Measurements from ENCODE around the gene STEEP1. TPM values are rescaled to one million over a fixed set of nuclear protein-coding genes. Genes with fewer than 3 reads are reported as not detected.

Gene STEEP1
- total and polyA plus RNA-seq, 10 of the 15 experiments (the other 5 are each of a cell fraction or from before 2014, with no cell fraction given): 15.1 to 53.8 (median 26.0) TPM

DNA sequence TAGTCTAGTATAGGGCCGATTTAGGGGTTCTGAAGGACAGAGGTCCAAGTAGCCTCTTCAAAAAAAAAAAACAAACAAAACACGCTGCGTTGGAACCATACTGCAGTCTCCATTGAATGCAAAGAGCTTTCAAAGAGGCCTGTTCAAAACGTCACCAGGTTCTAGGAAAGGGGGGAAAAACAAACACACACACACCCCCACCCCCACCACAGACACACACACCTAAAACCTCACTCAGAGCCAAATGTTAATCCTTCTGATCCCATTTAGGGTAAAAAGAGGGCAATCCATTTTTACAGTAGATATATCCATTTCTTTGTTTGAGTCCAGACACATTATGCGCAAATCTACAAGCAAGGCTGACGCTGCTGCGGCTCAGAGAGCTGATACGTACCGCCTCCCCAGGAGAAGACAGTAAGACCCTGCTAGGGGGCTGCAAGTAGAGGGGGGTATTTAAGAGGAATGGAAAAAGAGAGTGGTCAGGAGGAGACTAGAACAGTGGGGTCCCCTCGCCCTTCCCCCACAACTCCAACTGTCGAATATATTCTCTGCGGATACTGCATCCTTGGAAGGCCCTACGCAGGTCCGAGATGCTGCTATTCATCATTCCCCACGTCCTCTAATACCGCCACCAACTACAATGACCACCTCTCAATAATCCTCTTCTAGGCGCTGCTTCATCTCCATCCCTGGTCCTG lies 39.7 kb upstream of the STEEP1 start:
- intact Hi-C loops (cut with micrococcal nuclease; ENCODE audit: unreplicated experiment): no loop called here
- Histone ChIP-seq H3K9me3 (replicated peaks; ENCODE audit: control insufficient read depth, insufficient read depth, low read length) (no peaks in the 10 kb centered on the region), H3K4me2 (ENCODE audit: control insufficient read depth, insufficient read depth) (peak overlapping the region; percentile 56), H2AFZ (ENCODE audit: control insufficient read depth, low read depth, low read length) (no peak overlapping the region), H3K27me3 (replicated peaks in 1 of 2; ENCODE audit: control insufficient read depth in 2 of 2, insufficient read depth in 2 of 2, low read length in 1 of 2) (no peaks in the 10 kb centered on the region), H3K27ac (ENCODE audit: control insufficient read depth, insufficient read depth) (no peak overlapping the region), H3K9ac (ENCODE audit: control insufficient read depth, insufficient read depth, low read length) (peak overlapping the region; percentile 24), H3K79me2 (ENCODE audit: control insufficient read depth, insufficient read depth, low read length) (peaks cover 44% of the 10 kb centered on the region), H4K20me1 (ENCODE audit: control insufficient read depth, insufficient read depth) (no peaks in the 10 kb centered on the region), H3K4me1 (ENCODE audit: control insufficient read depth, insufficient read depth, low read length) (no peaks in the 10 kb centered on the region; the same call in 1 of the 2 replicates), H3K4me3 (peak overlapping the region; percentile 57; the same call in 1 of the 2 replicates), H3K36me3 (ENCODE audit: control insufficient read depth in 2 of 2, insufficient read depth in 2 of 2, low read length in 1 of 2) (no peaks in the 10 kb centered on the region; a peak in 1 of 4 replicates)
- POLR2A ChIA-PET: interaction anchor here (0.5 to 2.2 kb wide), 8 partner anchors 12 to 153 kb away, joined by 3 to 13 read pairs (median 4); partner anchors contain the start of gene SOWAHD
- RAD21 ChIA-PET (ENCODE audit: unreplicated experiment): interaction anchor here (1.0 to 2.6 kb wide), 11 partner anchors 9 to 125 kb away, joined by 3 to 9 read pairs (median 5); partner anchors contain the start of genes SEPTIN6 and UBE2A
- in situ Hi-C loops (cut with MboI): no loop called here
- ATAC-seq (no peak), FAIRE-seq (no peak), DNase-seq (ENCODE audit: low read depth, low spot score) (no peak)
- SMC1A ChIA-PET (ENCODE audit: uncharacterized antibody, unreplicated experiment): interaction anchor here (0.6 to 2.3 kb wide), 10 partner anchors 8 to 222 kb away, joined by 3 to 8 read pairs (median 4); partner anchors contain the start of genes SEPTIN6 and UBE2A
- CTCF ChIA-PET: interaction anchor here (1.5 to 3.9 kb wide), 4 partner anchors 25 to 124 kb away, joined by 5 to 16 read pairs (median 10); no protein-coding TSS in a partner anchor
- no TSS peak for BruUV-seq (replicated peaks)
- WGBS (ENCODE audit: insufficient coverage, insufficient replicate concordance, low lambda C conversion rate, missing lambda C conversion rate): 31% methylated on average over 16 of the region's 17 CpGs
- TF ChIP-seq HDAC2 (IDR thresholded peaks at IDR 0.05) (no peak), PML (IDR thresholded peaks at IDR 0.05; ENCODE audit: low read length) (no peak), ZNF24 (IDR thresholded peaks at IDR 0.05) (no peak), TCF12 (IDR thresholded peaks at IDR 0.05; ENCODE audit: low read depth, low read length) (no peak), RELA (IDR thresholded peaks at IDR 0.05; ENCODE audit: borderline replicate concordance, partially characterized antibody) (no peak), POLR2A (IDR thresholded peaks at IDR 0.05; ENCODE audit: low read depth, low read length) (no peak)
- TF ChIP-seq, protein P1, sequence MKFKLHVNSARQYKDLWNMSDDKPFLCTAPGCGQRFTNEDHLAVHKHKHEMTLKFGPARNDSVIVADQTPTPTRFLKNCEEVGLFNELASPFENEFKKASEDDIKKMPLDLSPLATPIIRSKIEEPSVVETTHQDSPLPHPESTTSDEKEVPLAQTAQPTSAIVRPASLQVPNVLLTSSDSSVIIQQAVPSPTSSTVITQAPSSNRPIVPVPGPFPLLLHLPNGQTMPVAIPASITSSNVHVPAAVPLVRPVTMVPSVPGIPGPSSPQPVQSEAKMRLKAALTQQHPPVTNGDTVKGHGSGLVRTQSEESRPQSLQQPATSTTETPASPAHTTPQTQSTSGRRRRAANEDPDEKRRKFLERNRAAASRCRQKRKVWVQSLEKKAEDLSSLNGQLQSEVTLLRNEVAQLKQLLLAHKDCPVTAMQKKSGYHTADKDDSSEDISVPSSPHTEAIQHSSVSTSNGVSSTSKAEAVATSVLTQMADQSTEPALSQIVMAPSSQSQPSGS (IDR thresholded peaks at IDR 0.05; ENCODE audit: low read length): no peak
- TF ChIP-seq, protein P2, sequence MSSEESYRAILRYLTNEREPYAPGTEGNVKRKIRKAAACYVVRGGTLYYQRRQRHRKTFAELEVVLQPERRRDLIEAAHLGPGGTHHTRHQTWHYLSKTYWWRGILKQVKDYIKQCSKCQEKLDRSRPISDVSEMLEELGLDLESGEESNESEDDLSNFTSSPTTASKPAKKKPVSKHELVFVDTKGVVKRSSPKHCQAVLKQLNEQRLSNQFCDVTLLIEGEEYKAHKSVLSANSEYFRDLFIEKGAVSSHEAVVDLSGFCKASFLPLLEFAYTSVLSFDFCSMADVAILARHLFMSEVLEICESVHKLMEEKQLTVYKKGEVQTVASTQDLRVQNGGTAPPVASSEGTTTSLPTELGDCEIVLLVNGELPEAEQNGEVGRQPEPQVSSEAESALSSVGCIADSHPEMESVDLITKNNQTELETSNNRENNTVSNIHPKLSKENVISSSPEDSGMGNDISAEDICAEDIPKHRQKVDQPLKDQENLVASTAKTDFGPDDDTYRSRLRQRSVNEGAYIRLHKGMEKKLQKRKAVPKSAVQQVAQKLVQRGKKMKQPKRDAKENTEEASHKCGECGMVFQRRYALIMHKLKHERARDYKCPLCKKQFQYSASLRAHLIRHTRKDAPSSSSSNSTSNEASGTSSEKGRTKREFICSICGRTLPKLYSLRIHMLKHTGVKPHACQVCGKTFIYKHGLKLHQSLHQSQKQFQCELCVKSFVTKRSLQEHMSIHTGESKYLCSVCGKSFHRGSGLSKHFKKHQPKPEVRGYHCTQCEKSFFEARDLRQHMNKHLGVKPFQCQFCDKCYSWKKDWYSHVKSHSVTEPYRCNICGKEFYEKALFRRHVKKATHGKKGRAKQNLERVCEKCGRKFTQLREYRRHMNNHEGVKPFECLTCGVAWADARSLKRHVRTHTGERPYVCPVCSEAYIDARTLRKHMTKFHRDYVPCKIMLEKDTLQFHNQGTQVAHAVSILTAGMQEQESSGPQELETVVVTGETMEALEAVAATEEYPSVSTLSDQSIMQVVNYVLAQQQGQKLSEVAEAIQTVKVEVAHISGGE (CRISPR knock-in tag; IDR thresholded peaks at IDR 0.05): no peak
- TF ChIP-seq, protein P3, sequence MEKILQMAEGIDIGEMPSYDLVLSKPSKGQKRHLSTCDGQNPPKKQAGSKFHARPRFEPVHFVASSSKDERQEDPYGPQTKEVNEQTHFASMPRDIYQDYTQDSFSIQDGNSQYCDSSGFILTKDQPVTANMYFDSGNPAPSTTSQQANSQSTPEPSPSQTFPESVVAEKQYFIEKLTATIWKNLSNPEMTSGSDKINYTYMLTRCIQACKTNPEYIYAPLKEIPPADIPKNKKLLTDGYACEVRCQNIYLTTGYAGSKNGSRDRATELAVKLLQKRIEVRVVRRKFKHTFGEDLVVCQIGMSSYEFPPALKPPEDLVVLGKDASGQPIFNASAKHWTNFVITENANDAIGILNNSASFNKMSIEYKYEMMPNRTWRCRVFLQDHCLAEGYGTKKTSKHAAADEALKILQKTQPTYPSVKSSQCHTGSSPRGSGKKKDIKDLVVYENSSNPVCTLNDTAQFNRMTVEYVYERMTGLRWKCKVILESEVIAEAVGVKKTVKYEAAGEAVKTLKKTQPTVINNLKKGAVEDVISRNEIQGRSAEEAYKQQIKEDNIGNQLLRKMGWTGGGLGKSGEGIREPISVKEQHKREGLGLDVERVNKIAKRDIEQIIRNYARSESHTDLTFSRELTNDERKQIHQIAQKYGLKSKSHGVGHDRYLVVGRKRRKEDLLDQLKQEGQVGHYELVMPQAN (conservative IDR thresholded peaks at IDR 0.05): no peak
- TF ChIP-seq, protein P4, sequence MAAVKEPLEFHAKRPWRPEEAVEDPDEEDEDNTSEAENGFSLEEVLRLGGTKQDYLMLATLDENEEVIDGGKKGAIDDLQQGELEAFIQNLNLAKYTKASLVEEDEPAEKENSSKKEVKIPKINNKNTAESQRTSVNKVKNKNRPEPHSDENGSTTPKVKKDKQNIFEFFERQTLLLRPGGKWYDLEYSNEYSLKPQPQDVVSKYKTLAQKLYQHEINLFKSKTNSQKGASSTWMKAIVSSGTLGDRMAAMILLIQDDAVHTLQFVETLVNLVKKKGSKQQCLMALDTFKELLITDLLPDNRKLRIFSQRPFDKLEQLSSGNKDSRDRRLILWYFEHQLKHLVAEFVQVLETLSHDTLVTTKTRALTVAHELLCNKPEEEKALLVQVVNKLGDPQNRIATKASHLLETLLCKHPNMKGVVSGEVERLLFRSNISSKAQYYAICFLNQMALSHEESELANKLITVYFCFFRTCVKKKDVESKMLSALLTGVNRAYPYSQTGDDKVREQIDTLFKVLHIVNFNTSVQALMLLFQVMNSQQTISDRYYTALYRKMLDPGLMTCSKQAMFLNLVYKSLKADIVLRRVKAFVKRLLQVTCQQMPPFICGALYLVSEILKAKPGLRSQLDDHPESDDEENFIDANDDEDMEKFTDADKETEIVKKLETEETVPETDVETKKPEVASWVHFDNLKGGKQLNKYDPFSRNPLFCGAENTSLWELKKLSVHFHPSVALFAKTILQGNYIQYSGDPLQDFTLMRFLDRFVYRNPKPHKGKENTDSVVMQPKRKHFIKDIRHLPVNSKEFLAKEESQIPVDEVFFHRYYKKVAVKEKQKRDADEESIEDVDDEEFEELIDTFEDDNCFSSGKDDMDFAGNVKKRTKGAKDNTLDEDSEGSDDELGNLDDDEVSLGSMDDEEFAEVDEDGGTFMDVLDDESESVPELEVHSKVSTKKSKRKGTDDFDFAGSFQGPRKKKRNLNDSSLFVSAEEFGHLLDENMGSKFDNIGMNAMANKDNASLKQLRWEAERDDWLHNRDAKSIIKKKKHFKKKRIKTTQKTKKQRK (IDR thresholded peaks at IDR 0.05; ENCODE audit: low read depth, low read length): no peak

All from GM12878 (cell line).